Heart left ventricle (tissue), 16 donors: ENCODE data around the gene PLCG2. TPM values are rescaled to one million over a fixed set of nuclear protein-coding genes. Genes with fewer than 3 reads are reported as not detected.

ENCODE experiments used
- ATAC-seq, 4 donors: fragments of 200-7000 bp; cut with Tn5 transposase; one replicate each; pipeline ENCODE4 v1.9.1; 2020 to 2022; ENCODE audit warnings: moderate library complexity in 4 of 4, mild to moderate bottlenecking in 3 of 4, moderate number of reproducible peaks in 1 of 4
- DNase-seq, 5 donors: peaks; one replicate each; pipeline ENCODE4 v3.0.0-alpha.2; 2020
- H3K27ac ChIP-seq, 12 donors: fragments of 200-600 bp; sonication (generic) in 4 of 12; one replicate each; pipeline versions ENCODE4 v1.5.0 to v1.8.0; 2016 to 2022; ENCODE audit warnings: mild to moderate bottlenecking in 2 of 12
- H3K27me3 ChIP-seq, 9 donors: fragments of 200-600 bp; sonication (generic) in 2 of 9; one replicate each; pipeline versions ENCODE4 v1.5.1 to v1.8.0; 2016 to 2022; ENCODE audit warnings: mild to moderate bottlenecking in 3 of 9
- H3K36me3 ChIP-seq, 9 donors: fragments of 200-600 bp; sonication (generic) in 2 of 9; one replicate each; pipeline versions ENCODE4 v1.5.0 to v1.8.0; 2018 to 2022; ENCODE audit warnings: mild to moderate bottlenecking in 2 of 9
- H3K4me1 ChIP-seq, 12 donors: fragments of 200-600 bp; sonication (generic) in 4 of 12; one replicate each; pipeline versions ENCODE4 v1.5.0 to v1.8.0; 2016 to 2022; ENCODE audit warnings: mild to moderate bottlenecking in 3 of 12
- H3K4me3 ChIP-seq, 12 donors: fragments of 200-600 bp; sonication (generic) in 4 of 12; one replicate each; pipeline versions ENCODE4 v1.5.0 to v1.8.0; 2017 to 2022; ENCODE audit warnings: mild to moderate bottlenecking in 9 of 12, moderate library complexity in 4 of 12
- H3K9me3 ChIP-seq, 12 donors: fragments of 200-600 bp; sonication (generic) in 4 of 12; one replicate each; pipeline versions ENCODE4 v1.5.0 to v1.8.0; 2016 to 2022; ENCODE audit warnings: mild to moderate bottlenecking in 1 of 12
- CTCF ChIP-seq, 12 donors: fragments of 200-600 bp; sonication (generic) in 4 of 12; IDR thresholded peaks; one replicate each; pipeline versions ENCODE4 v1.5.0 to v1.8.0; 2018 to 2022; ENCODE audit warnings: antibody characterized with exemption in 12 of 12, mild to moderate bottlenecking in 5 of 12
- POLR2A ChIP-seq, 2 donors: fragments of 450-650 bp; IDR thresholded peaks; one replicate each; pipeline ENCODE4 v1.6.1; 2017; ENCODE audit warnings: antibody characterized with exemption in 2 of 2, mild to moderate bottlenecking in 2 of 2, moderate library complexity in 2 of 2
- WGBS, 4 donors: extraction: QIAGEN DNeasy Blood & Tissue Kit in 2 of 4; methylation state at CpG; one replicate each; pipeline versions ENCODE4 v1.1.5 to v1.1.7; 2013 to 2018; 5-methylcytosine and 5-hydroxymethylcytosine counted together
- intact Hi-C, 10 donors: fragments of 100-400 bp; cut with DNase I; formaldehyde crosslinking; loops; one replicate each; pipeline versions ENCODE4 v1.11.1 to v1.14.2; 2022
- polyA plus RNA-seq, 2 donors: library from polyadenylated mRNA; stranded (reverse); fragments of 200-250 nt; gene quantifications; one replicate each; pipeline ENCODE4 v1.2.3, GENCODE V29; 2013
- total RNA-seq, 9 donors: library from RNA; depleted of rRNA in 2 of 9; stranded (reverse); fragments of >200 nt in 2 of 9; fragmentation: NEBNext Ultra II Directional in 3 of 9; extraction: Animal tissue kit (Norgen Biotek cat#: 25700) in 3 of 9; gene quantifications; one replicate each; pipeline versions ENCODE4 v1.1.0 to v1.2.4, GENCODE V29; 2016 to 2023
- donor health status: ischemic (EF 13 %, LVEDD 7.1; RV severe dilation, severe dysfunction).
- donor health status: healthy with polysubstance abuse.
- donor health status: DM: no; HTN: yes; CAD: no.
- donor health status: DM: no; HTN: no; CAD: no.
- donor health status: ischemic (EF 25% LVEDD 6.9; RV normal size, moderate dysfunction).
- donor health status: ischemic (EF 25% LVEDD 5.7; RV mildly dilated, moderate dysfunction).
- donor health status: healthy.
- donor health status: DM: yes; HTN: yes; CAD: no.
- donor health status: ischemic (EF 35%, LVEDD 5.7; RV mildly dilated, moderate dysfunction).
- donor health status: nonischemic (EF 11% LVEDD 7.7; RV severe dilation, severe dysfunction).
- donor health status: DM: yes; HTN: yes; CAD: no.
- donor health status: PGD.
- donor health status: ischemic (EF 29% LVEDD 5.4; RV normal size, mild dysfunction).
- donor health status: nonischemic (EF 23%, LVEDD 6.1; RV moderate dilation, normal function).

PLCG2 gene
- total and polyA plus RNA-seq, 11 donors, result 2.0 to 35.4 (median 4.7) TPM

- H3K27ac ChIP-seq, result no peak overlapping the region
- peaks cover 0 to 25% (median 0%) of the 10 kb centered on the region in 12 donors for H3K4me1 ChIP-seq
- ATAC-seq (no peak), DNase-seq (no peak)
- H3K27me3 ChIP-seq, result peaks cover 0 to 3% (median 0%) of the 10 kb centered on the region in 9 donors
- no peak overlapping the region for H3K4me3 ChIP-seq
- 82 to 88% (median 85%) methylated on average over 4 of the region's 4 CpGs for WGBS, 4 donors
- intact Hi-C loops, result no loop called here
- no peaks in the 10 kb centered on the region for H3K36me3 ChIP-seq
- TF ChIP-seq POLR2A (IDR thresholded peaks at IDR 0.05) (no peak), CTCF (IDR thresholded peaks at IDR 0.05) (no peak)
- peaks cover 0 to 6% (median 0%) of the 10 kb centered on the region in 12 donors for H3K9me3 ChIP-seq
Observed at GRCh38 chr16:81846105-81846504, 67.0 kb downstream of the PLCG2 start.

- ATAC-seq, result no peak
- H3K27ac ChIP-seq, result no peak overlapping the region
- intact Hi-C loops, result no loop called here
- 76 to 86% (median 76%) methylated on average over 4 of the region's 4 CpGs for WGBS, 4 donors
- no peak overlapping the region for H3K4me3 ChIP-seq
- peaks cover 0 to 6% (median 0%) of the 10 kb centered on the region in 12 donors for H3K9me3 ChIP-seq
- TF ChIP-seq CTCF (IDR thresholded peaks at IDR 0.05), result no peak
- no peak for TF ChIP-seq POLR2A (IDR thresholded peaks at IDR 0.05)
- no peaks in the 10 kb centered on the region for H3K36me3 ChIP-seq
- no peaks in the 10 kb centered on the region for H3K27me3 ChIP-seq
- DNase-seq, result no peak
- H3K4me1 ChIP-seq, result peaks cover 0 to 5% (median 0%) of the 10 kb centered on the region in 12 donors
Observed at GRCh38 chr16:81848306-81848853, 69.3 kb downstream of the PLCG2 start.

- no peaks in the 10 kb centered on the region for H3K4me1 ChIP-seq
- H3K4me3 ChIP-seq, result no peak overlapping the region
- TF ChIP-seq POLR2A (IDR thresholded peaks at IDR 0.05), result no peak
- no peak for TF ChIP-seq CTCF (IDR thresholded peaks at IDR 0.05)
- H3K9me3 ChIP-seq, result peaks cover 0 to 6% (median 0%) of the 10 kb centered on the region in 12 donors
- no peak for DNase-seq
- peaks cover 0 to 2% (median 0%) of the 10 kb centered on the region in 9 donors for H3K36me3 ChIP-seq
- no peak overlapping the region for H3K27ac ChIP-seq
- intact Hi-C loops, result loop anchor here in 1 of 10 donors (10.0 kb wide), 1 partner anchor 56 kb away; no protein-coding TSS in a partner anchor
- H3K27me3 ChIP-seq, result no peaks in the 10 kb centered on the region
- ATAC-seq, result no peak
- 67 to 70% (median 68%) methylated on average over 10 of the region's 10 CpGs for WGBS, 4 donors
Observed at GRCh38 chr16:81850197-81850944, 71.3 kb downstream of the PLCG2 start.

- no peaks in the 10 kb centered on the region for H3K4me1 ChIP-seq
- H3K27me3 ChIP-seq, result no peaks in the 10 kb centered on the region
- no peak overlapping the region for H3K27ac ChIP-seq
- H3K9me3 ChIP-seq, result peaks cover 0 to 2% (median 0%) of the 10 kb centered on the region in 12 donors
- DNase-seq, result no peak
- intact Hi-C loops, result loop anchor here in 1 of 10 donors (10.0 kb wide), 1 partner anchor 58 kb away; no protein-coding TSS in a partner anchor
- H3K4me3 ChIP-seq, result no peak overlapping the region
- peaks cover 0 to 12% (median 0%) of the 10 kb centered on the region in 9 donors for H3K36me3 ChIP-seq
- ATAC-seq, result no peak
- WGBS, 4 donors, result 84 to 94% (median 89%) methylated on average over 2 of the region's 2 CpGs
- no peak for TF ChIP-seq POLR2A (IDR thresholded peaks at IDR 0.05)
- TF ChIP-seq CTCF (IDR thresholded peaks at IDR 0.05), result no peak
Observed at GRCh38 chr16:81852347-81852746, 73.3 kb downstream of the PLCG2 start.
